NCI-H2081 (cell line): ENCODE data around the gene PPP1R37.

Experiments
- DNase-seq, 2 experiments: peaks; one replicate each; lab custom pipeline; 2025; lab: John Stamatoyannopoulos, UW

Gene PPP1R37, protein sequence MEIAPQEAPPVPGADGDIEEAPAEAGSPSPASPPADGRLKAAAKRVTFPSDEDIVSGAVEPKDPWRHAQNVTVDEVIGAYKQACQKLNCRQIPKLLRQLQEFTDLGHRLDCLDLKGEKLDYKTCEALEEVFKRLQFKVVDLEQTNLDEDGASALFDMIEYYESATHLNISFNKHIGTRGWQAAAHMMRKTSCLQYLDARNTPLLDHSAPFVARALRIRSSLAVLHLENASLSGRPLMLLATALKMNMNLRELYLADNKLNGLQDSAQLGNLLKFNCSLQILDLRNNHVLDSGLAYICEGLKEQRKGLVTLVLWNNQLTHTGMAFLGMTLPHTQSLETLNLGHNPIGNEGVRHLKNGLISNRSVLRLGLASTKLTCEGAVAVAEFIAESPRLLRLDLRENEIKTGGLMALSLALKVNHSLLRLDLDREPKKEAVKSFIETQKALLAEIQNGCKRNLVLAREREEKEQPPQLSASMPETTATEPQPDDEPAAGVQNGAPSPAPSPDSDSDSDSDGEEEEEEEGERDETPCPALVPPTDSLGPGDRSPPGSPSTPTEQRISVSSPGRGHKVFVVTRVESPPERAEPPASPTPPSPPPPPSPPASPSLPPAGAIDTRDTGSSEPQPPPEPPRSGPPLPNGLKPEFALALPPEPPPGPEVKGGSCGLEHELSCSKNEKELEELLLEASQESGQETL

DNA sequence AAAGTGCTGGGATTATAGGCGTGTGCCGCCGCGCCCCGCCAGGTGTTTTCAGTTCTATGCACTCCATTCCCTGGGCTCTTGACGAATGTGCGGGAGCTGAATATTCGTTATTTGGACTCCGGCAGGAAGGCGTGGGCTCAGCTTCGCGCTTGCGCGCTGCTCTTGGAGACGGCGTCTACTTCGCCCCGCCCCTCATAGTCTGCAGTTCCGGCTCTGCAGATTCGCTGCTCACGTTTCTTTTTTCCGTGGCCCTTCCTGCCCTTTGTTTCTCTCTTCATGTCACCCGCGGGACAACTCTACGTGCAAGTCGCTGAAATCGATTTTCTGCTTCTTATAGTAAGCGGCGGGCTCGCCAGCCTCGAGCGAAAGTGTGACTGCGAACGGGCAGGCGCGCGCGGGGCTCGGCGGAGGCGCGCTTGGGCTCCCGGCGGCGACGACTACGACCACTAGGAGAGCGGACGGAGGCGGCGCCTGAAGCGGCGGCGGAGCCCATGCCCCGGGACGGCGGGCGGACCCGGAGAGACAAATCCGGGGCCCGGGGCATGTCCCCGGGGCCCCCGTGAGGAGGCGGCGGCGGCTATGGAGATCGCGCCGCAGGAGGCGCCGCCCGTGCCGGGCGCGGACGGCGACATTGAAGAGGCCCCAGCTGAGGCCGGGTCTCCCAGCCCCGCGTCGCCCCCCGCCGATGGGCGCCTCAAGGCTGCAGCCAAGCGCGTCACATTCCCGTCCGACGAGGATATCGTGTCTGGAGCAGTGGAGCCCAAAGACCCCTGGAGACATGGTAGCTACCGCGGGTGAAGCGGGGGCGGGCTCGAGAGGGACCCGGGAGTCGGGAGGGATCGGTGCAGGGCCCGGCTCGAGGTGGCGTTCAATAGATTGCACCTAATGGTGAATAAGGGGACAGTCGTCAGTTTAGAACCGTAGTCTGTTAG lies at the start of gene PPP1R37:
TSS of gene PPP1R37 (plus strand) at position 433 of the 932 bp plus-strand sequence. CDS start at position 580, 147 bp downstream.
- DNase-seq = peak; percentile 96 to 97

DNA sequence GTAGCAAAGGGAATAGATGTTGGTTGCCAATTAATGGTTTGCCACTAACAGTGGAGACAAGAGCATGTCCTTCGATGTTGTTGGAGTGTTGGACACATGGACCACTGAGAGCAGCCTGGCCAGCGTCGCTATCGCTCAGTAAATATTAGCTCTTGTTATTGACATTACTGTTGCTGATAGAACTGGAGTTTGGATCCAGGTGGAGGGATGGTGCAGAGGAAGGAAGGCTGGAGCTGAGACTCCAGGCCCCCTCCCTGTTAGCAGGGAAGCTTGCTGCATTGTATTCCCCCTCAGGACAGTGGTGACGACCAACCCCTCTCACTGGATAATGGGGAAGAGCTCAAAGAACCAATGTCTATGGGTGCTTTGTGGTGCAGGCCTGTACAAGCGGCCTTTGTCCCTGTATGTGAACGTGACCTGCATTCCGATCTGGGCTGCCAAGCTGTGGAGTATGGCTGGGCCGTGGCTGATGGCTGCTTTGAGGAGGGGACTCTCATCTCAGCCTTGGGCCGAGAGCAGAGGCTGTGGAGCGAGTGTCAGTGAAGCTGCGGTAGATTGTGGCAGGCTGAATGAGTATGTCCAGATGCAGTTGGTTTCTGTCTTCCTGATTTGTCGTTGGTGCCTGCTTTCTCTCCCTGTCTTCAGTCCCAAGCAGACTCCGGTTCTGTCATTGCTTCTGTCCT lies 47.2 kb upstream of the PPP1R37 start:
- no peak for DNase-seq

DNA sequence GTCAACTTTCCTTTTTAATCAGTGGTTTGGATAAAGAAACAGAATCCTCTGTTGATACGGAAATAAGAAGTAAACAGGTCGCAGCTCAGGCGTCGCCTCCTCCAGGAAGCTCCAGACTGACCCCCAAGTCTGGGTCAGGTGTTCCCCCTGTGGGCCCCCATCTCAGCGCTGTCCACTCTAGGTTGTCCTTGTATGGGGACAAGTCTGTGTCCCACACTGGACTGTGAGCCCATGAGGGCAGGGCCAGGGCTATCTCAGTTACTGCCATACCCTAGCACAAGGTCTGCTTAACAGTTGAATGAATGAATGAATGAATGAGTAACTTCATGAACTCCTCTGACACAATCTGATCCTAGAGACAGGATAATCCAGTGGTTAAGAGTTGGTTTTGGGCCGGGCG lies 46.6 kb upstream of the PPP1R37 start:
- DNase-seq = no peak

DNA sequence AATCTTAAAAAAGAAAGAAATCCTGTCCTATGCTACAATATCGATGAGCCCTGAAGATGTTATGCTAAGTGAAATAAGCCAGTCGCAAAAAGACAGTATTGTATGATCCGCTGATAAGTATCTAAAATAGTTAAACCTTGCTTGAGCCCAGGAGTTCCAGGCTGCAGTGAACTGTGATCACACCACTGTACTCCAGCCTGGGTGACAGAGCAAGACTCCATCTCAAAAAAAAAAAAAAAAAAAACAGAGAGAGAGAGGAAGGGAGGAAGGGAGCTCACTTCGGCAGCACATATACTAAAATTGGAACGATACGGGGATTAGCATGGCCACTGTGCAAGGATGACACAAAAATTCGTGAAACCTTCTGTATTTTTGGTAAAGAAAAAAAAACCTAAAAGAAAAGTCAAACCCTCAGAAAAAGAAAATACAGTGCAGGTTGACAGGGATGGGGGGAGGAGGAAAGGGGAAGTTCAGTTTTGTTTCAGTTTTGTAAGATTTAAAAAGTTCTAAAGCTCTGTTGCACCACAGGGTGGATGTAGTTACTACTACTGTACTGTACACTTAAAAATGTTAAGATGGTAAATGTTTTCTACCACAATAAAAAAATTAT lies 45.7 kb upstream of the PPP1R37 start:
- DNase-seq = no peak

DNA sequence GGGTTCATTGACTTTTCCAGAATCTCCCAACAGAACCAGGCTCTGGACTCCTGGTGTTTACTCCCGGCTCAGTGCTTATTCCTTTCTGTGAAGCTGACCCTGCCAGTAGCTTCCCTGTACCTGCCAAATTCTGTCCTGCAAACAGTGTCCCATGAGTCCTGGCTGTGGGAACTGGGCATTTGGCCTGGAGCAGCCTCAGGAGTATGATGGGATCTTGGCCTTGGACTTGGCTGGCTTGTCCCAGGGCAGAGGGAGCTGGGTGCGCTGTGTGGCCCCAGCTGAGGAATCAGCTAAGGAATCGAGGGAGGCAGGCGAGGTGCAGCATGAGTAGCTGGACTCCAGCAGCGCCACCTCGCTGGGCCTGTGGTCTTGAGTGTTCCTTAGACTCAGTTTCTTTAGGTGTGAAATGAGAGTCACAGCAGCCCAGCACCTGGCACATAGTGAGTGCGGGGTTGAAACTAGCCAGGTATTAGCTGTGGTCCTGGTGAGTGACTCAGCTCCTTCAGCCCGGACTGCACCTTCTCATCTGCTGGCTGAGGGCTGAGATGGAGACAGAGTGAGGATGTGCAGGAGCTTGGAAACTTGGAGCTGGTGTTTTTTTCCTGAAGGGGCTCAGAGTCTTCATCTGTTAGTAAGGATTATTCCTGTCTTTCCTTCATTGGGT lies 43.8 kb upstream of the PPP1R37 start:
- no peak for DNase-seq

DNA sequence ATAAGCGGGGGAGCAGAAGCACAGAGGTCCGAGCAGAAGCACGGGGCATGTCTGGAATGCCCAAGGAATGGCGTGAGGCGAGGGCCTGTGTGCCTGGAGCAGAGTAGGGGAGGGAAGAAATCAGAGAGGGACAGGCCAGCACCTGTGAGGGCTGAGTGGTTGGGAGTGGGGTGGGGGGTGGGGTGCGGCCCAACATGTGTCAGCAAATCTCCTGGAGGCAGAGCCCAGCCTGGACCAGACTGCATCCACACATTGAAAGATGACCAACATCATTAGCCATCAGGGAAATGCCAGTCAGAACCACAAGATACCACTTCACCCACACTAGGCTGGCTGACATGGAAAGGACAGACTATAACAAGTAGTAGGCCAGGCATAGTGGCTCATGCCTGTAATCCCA lies 42.9 kb upstream of the PPP1R37 start:
- no peak for DNase-seq

DNA sequence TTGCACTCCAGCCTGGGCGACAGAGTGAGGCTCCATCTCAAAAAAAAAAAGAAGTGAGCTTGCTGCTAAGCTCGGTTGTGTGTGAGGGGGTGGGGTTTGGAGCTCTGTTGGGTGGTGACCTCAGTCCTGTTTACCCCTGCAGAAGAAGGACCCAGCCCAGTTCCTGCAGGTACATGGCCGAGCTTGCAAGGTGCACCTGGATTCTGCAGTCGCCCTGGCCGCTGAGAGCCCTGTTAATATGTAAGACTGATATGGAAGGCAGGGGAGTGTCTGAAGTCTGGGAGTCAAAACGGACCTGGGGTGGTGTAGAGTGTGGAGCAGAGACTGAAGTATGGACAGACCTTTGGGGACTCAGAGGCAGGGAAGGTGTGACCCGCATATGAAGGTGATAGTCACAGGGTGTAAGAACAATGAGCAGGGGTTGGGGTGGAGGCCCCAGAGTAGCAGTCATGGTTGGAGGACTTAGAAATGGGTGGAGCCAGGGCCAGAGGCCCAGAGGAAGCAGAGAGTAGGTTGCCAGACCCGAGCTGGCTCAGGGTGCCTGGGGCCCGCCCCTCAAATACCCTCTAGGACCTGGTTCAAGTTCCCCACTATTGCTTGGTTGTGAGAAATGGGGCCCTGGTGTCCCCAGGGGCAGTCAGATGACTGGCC lies 40.9 kb upstream of the PPP1R37 start:
- DNase-seq = no peak

DNA sequence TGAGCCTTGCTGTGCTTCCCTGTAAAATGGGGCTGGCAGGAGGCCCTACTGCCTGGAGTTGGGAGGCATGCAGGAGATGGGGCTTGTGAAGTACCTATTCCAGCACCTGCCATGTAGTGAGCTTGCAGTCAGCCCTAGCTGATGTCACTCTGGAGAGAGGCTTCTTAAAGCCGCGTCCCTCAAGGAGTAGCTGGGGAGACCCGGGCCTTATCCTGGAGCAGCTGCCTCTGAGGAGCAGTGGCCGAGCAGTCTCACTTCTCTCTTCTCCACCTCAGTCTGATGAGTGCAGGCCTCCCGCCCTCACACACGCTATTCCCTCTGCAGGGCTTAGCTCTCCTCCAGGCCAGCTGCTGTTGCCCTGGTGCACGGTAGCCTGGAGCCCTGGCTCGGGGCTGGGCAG lies 36.1 kb upstream of the PPP1R37 start:
- no peak for DNase-seq

DNA sequence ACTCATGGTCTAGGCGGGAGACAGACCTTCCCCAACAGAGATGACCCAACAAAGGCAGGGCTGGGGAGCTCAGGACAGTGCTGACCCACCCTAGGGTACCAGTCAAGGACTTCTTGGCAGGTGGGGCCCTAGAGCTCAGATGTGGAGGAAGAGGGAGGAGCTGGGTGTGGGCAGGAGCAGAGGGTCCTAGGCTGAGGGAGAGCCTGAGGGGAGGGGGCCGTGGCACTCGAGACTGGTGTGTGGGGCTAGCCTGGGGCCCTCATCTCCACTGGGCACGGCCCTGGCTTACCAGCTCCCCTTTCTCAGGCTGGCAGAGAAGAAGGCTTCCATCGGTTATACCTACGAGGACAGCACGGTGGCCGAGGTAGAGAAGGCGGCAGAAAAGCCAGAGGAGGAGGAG lies 35.5 kb upstream of the PPP1R37 start:
- DNase-seq = no peak

DNA sequence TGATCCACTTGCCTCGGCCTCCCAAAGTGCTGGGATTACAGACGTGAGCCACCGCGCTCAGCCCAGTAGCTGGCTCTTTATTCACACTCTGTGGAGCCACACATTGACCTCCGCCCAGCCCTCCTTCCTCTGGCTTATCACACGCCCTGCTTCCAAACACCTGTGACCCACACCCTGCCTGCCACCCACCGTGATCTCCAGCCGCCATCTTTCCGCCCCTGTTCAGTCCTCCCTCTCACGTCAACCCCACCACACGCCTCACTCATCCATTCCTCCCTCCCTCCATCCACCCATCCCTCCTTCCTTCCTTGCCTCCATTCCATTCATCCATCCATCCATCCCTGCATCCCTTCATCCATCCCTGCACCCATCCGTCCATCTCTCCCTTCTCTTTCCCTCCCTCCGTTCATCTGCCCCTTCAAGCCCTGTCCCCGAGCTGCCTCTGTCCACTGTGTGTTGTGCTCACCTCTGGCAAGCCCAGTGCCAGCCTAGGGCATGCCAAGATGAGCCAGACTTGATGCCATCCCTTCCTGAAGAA lies 34.3 kb upstream of the PPP1R37 start:
- DNase-seq = no peak

DNA sequence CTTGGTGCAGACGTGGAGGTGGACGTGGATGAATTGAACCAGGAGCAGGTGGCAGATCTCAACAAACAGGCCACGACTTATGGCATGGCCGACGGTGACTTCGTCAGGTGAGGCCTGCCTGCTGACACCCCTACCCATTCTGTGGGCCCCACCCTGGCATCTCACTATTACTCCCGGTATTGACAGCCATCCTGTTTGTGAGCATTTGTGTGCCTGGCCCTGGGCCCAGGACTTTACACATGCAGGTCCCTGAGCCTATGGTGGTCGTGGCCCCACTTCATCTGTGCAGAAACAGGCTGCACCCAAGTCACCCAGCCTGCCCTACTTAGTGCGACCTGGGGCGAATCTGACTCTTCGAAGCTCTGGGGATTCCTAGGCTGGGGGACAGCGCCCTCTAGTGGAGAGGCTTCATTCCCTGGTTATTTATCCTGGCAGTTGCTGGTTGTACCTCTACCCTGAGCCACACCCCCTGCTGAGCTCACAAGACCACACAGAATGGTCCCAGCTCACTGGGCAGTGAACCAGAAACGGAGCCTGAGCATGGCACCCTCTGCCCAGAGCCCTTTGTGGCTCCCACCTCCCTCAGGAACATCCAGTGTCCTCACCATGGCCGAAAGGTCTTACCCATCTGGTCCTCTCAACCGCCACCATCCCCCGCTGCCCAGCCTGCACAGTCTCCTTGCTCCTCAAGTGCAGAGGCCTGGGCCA lies 33.6 kb upstream of the PPP1R37 start:
- DNase-seq = peak; percentile 39 to 63

DNA sequence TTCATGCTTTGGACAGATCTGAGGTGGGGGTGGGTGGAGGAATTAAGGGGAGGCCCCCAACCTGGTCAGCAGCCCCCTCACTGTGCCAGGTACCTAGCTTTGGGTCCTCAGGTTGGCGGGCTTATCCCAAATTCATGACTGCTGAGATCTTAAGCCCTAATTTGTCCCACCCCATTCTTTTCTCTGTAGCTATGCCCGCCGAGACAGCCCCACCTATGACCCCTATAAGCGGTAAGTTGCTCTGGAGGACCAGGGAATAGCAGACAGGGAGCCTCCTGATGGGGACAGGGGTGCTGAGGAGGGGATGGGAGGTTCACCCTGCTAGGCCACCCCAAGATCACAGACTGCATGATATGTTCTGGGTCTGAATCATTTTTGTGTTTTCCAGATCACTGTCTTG lies 31.0 kb upstream of the PPP1R37 start:
- no peak for DNase-seq

DNA sequence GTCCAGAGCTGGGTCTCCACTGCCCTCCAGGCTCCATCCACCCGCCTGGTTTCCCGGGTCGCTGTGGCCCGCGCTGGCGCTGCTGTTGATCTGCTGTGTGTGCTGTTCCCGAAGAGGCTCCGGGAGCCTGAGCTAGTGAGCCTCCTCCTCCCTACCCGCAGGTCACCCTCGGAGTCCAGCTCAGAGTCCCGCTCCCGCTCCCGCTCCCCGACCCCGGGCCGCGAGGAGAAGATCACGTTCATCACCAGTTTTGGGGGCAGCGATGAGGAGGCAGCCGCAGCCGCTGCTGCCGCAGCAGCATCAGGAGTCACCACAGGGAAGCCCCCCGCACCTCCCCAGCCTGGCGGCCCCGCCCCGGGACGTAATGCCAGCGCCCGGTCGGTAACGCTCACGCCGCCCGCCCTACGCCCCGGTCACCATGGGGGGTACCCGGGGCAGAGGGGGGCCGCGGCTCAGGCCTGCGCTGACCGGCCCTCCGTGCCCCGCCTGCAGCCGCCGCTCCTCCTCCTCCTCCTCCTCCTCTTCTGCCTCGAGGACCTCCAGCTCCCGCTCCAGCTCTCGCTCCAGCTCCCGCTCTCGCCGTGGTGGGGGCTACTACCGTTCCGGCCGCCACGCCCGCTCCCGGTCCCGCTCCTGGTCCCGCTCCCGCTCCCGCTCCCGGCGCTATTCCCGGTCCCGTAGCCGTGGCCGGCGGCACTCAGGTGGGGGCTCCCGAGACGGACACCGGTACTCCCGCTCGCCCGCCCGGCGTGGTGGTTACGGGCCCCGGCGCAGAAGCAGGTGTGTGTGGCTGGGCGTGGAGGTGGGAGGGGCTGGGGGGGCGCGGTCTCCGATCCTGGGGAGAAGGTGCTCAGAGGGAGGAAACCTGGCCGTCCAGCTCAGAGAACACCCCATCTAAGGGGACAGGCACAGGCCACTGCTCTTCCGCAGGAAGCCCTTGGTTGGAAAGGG lies 28.9 kb upstream of the PPP1R37 start:
- no peak for DNase-seq

DNA sequence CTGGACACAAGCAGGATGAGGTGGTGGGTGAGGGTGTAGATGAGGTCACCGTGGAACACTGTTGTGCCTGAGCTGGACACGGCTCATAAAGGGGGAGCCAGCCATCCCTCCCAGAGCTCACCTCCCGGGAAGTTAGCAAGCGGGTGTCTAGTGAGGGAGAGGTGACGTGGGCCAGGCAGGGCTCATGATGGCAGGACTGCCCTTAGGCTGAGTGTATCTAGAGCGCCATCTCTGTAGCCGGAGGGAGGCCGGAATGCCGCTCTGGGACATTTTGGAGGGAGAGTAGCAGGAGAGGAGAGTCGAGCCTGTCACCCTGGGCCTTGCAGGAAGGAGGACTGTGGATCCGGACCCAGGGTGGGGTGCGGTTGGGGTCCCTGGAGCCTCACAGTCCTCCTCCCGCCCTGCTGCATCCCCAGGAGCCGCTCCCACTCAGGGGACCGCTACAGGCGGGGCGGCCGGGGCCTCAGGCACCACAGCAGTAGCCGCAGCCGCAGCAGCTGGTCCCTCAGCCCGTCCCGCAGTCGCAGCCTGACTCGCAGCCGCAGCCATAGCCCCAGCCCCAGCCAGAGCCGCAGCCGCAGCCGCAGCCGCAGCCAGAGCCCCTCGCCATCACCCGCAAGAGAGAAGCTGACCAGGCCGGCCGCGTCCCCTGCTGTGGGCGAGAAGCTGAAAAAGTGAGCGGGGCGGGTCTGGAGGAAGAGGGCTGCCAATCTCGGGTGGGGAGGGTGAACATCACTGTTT lies 25.9 kb upstream of the PPP1R37 start:
- DNase-seq = no peak

DNA sequence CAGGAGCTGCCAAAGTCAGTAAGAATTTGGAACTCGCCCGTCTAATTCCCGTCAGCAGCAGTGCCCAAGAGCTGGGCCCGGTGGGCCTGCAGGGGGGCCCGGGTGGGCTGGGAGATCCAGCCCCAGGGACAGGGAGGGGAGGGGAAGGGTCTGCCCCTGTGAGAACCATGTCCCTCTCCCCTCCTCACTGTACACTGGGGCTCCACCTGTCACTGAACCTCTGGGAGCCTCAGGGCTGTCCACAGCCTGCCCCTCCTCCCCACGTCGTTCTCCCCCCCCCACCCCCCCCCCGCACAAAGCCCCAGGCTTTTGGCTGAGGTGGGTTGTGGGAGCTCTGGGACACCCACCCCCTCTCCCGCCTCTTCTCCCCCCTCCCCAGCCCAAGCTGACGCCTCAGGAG lies 24.9 kb upstream of the PPP1R37 start:
- no peak for DNase-seq

DNA sequence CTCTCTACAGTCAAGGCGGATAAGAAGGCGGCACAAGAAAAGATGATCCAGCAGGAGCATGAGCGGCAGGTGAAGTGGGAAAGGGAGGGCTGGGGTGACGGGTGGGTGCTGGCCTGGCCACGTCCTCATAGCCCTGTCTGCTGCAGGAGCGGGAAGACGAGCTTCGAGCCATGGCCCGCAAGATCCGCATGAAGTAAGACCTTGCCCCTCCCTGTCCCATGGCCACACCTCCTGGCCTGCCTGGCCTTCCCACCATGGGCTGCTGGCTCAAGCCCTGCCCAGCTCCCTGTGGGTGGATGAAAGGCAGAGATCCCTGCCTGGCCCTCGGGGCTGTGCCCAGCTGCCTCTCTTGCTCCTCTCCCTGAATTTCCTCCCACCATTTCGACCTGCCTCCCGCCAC lies 23.9 kb upstream of the PPP1R37 start:
- DNase-seq = no peak

DNA sequence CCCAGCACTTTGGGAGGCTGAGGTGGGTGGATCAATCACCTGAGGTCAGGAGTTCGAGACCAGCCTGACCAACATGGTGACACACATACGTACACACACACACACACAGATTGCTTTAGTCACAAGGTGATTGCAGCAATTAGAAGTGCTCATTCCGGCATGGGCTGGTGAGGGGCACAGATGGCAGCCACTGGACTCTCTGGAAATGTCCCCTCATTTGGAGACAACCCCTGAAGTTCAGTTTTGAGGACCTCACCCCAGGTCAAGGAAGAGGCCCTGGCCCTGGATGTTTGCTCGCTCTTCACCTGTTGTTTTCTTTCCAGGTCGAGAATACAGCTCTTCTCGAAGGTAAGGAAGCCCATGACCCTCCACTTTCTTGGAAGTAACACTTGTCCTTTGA lies 22.8 kb upstream of the PPP1R37 start:
- DNase-seq = no peak
